ENCODE results near the gene CCDC93.

DNA sequence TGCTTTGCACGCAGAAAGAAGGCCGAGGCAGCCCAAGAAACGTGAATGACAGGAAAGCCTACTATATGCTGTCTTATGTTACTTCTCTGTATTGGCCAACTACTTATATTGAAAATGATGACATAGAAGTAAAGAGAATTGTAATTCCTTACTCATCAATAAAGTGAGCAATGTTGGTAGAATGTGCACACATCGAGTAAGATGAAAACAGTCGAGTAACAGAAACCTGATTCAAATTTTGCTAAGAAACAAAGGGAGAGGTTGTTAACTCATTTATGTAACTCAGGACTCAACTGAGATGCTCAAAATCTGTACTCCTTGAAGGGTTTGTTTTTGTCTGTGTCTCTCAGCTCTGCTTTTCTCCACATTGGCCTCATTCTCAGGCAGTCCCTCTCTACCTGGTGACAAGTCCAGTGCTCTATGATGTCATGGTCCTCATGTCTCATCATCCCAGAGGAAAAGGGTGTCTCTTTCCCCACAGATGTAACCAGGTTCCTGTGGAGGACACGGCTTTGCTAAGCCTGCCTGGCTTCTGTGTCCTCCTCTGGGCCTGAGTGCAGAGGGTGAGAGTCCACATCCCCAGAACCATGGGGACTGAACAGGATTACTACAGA, 30.3 kb upstream of the CCDC93 start:
- TF ChIP-seq, protein P1, sequence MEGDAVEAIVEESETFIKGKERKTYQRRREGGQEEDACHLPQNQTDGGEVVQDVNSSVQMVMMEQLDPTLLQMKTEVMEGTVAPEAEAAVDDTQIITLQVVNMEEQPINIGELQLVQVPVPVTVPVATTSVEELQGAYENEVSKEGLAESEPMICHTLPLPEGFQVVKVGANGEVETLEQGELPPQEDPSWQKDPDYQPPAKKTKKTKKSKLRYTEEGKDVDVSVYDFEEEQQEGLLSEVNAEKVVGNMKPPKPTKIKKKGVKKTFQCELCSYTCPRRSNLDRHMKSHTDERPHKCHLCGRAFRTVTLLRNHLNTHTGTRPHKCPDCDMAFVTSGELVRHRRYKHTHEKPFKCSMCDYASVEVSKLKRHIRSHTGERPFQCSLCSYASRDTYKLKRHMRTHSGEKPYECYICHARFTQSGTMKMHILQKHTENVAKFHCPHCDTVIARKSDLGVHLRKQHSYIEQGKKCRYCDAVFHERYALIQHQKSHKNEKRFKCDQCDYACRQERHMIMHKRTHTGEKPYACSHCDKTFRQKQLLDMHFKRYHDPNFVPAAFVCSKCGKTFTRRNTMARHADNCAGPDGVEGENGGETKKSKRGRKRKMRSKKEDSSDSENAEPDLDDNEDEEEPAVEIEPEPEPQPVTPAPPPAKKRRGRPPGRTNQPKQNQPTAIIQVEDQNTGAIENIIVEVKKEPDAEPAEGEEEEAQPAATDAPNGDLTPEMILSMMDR (IDR thresholded peaks at IDR 0.05) = no peak
- no peak for TF ChIP-seq EP300 (IDR thresholded peaks at IDR 0.05; ENCODE audit: low read depth)
